Measurements from ENCODE around the gene ZNF132.

GRCh38 chr19:58395220-58395978 lies 44.6 kb downstream of the ZNF132 start, which contains the start of gene RNF225:
- TF ChIP-seq CTCF (IDR thresholded peaks at IDR 0.05) (no peak), POLR2AphosphoS5 (IDR thresholded peaks at IDR 0.05) (no peak), EP300 (IDR thresholded peaks at IDR 0.05) (no peak)

Data from esophagus muscularis mucosa (tissue), 4 donors.